SH-SY5Y (cell line): ENCODE results near the gene CLCN7.

ENCODE experiments used
- GATA2 ChIP-seq: IDR thresholded peaks from 2 replicates; pipeline ENCODE4 v1.6.1; 2011; ENCODE audit warnings: mild to moderate bottlenecking, low read depth, low read length
- GATA3 ChIP-seq: IDR thresholded peaks from 2 replicates; pipeline ENCODE4 v1.6.1; 2011; ENCODE audit warnings: low read depth, mild to moderate bottlenecking, low read length, moderate library complexity

DNA sequence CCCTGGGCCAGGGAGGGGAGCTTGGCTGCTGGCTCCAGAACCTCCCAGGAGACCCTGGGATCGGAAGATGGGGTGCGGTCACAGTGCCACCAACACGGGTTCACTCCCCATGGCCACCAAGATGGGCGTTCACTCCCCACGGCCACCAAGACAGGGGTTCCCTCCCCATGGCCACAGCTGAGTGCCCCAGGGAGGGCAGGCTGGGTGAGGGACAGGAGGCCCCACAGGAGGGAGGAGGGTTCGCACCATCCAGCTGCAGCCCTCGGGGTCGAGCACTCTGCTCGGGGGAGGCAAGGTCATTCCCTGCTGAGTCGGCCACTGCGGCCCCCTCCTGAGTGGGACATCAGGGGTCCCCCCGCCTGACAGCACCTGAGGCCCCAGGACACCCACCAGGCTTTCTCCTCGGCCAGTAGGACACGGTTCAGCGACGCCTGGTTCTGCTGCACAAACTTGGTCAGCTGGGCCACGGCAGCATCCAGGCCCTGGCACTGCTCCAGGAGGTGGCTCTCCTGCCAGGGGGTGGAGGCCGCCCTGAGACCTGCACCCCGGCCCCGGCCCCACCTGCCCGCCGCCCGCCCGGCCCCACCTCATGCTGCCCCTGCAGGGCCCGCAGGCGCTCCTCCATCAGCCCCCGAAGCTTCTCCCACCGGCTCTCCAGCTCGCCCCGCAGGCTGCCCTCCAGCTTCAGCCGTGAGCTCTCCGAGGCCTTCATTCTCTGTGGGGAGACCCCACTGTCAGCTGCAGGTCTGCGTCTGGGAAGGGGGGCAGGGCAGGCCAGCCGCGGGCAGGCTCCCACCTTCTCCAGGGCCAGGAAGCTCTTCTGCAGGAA lies 36.4 kb downstream of the CLCN7 start:
- TF ChIP-seq GATA2 (no peak), GATA3 (no peak)
